Right lobe of liver (tissue), 4 donors: ENCODE measurements around the gene SPAG7.

Source experiments
- POLR2A ChIP-seq: fragments of 450-650 bp; IDR thresholded peaks from one replicate; pipeline ENCODE4 v1.6.1; 2017; ENCODE audit warnings: antibody characterized with exemption, mild to moderate bottlenecking
- TF ChIP-seq, protein P1 (sequence below), 4 donors: fragments of 200-600 bp in 3 of 4; fragments of 450-650 bp in 1 of 4; IDR thresholded peaks; one replicate each; pipeline versions ENCODE4 v1.5.1 to v1.8.0; 2016 to 2022; ENCODE audit warnings: antibody characterized with exemption in 4 of 4, mild to moderate bottlenecking in 2 of 4
- donor health status: DM: no; HTN: no; CAD: no.
- donor health status: DM: no; HTN: no; CAD: no.
- donor health status: DM: no; HTN: yes; CAD: no.

DNA sequence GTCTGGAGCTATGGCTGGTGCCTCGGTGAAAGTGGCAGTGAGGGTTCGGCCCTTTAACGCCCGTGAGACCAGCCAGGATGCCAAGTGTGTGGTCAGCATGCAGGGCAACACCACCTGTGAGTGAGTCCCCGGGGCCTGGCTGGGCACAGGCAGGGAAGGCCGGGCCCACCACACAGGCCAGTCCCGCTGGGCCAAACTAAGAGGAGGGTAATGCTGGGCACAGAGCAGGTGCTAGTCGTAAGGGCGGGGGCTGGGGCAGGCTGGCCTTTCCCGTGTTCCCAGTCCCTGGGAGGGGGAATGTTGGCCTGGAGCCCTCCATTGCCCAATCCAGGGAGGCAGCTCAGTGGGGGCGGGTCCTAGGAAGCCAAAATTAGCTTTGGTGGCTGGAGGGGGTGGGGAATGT lies 32.6 kb upstream of the SPAG7 start:
- no peak for TF ChIP-seq POLR2A
- TF ChIP-seq, protein P1, sequence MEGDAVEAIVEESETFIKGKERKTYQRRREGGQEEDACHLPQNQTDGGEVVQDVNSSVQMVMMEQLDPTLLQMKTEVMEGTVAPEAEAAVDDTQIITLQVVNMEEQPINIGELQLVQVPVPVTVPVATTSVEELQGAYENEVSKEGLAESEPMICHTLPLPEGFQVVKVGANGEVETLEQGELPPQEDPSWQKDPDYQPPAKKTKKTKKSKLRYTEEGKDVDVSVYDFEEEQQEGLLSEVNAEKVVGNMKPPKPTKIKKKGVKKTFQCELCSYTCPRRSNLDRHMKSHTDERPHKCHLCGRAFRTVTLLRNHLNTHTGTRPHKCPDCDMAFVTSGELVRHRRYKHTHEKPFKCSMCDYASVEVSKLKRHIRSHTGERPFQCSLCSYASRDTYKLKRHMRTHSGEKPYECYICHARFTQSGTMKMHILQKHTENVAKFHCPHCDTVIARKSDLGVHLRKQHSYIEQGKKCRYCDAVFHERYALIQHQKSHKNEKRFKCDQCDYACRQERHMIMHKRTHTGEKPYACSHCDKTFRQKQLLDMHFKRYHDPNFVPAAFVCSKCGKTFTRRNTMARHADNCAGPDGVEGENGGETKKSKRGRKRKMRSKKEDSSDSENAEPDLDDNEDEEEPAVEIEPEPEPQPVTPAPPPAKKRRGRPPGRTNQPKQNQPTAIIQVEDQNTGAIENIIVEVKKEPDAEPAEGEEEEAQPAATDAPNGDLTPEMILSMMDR (IDR thresholded peaks at IDR 0.05): no peak
